ENCODE data around the gene MAN2A1. TPM values are rescaled to one million over a fixed set of nuclear protein-coding genes. Genes with fewer than 3 reads are reported as not detected.

MAN2A1 gene
- polyA plus RNA-seq, 2 of the 4 experiments (the other 2 are of a cell fraction): 15.8 to 51.5 TPM

DNA sequence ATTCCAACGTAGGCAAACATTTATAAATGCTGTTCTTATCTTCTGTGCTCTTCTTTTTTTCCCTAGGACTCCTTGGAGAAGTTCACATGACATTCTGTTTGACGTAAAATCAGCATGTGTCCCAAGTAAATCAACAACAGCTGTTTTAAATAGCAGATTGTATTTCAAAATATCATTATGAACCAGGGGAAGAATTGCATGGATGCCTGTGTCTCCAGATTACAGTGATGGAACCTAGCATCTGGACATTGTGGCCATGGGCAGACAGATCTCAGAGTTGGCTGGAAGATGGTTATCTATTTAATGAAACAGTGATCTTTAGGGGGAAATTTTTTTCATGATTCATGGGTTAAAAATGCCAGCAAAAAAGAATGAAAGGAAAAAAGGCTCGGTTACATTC lies 222.0 kb downstream of the MAN2A1 start:
- WGBS (ENCODE audit: missing lambda C conversion rate): 25% methylated on average over 3 of the region's 3 CpGs
- no peak for DNase-seq (ENCODE audit: low read depth in 1 of 2, low spot score in 1 of 2)
- ChIA-PET POLR2A (no interaction called here), CTCF (no interaction called here)
- no peaks in the 10 kb centered on the region for H3K9me3 ChIP-seq
- no peak overlapping the region for H3K27ac ChIP-seq
- no peak for ATAC-seq
- no peak for FAIRE-seq
- no peak overlapping the region for H3K4me2 ChIP-seq
- TF ChIP-seq HOXB5 (CRISPR knock-in tag; IDR thresholded peaks at IDR 0.05) (no peak), ESRRA (IDR thresholded peaks at IDR 0.05; ENCODE audit: borderline replicate concordance, low read length) (no peak)
- no peak overlapping the region for H3K4me3 ChIP-seq
- no peaks in the 10 kb centered on the region for H3K4me1 ChIP-seq

DNA sequence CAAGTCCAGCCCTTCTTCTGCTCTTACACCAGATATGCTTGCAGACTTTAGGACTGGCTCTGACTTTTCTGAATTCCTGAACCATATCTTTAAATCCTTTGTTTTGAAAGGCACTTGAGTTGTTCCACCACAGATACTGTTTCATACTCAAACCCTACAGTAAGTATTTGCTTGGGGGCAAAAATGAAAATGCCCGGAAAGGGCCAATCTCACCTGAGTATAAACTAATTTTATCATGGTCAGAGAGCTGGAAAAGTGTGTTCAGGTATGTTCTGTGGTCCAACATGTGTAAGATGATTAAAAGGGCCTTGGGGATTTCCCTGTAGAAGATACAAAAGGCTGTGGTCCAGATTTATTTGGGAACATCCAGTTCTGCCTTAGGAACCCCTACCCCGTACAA lies 225.2 kb downstream of the MAN2A1 start:
- no peak overlapping the region for H3K27ac ChIP-seq
- H3K4me1 ChIP-seq: no peaks in the 10 kb centered on the region
- FAIRE-seq (no peak), ATAC-seq (no peak), DNase-seq (ENCODE audit: low read depth in 1 of 2, low spot score in 1 of 2) (no peak)
- no peaks in the 10 kb centered on the region for H3K9me3 ChIP-seq
- CTCF ChIA-PET: interaction anchor here (0.6 kb wide), 1 partner anchor 920 kb away, joined by 4 read pairs; no protein-coding TSS in a partner anchor
- POLR2A ChIA-PET: no interaction called here
- H3K4me3 ChIP-seq: no peak overlapping the region
- no peak overlapping the region for H3K4me2 ChIP-seq
- 19% methylated on average over 2 of the region's 2 CpGs for WGBS (ENCODE audit: missing lambda C conversion rate)
- TF ChIP-seq MAZ (IDR thresholded peaks at IDR 0.05; ENCODE audit: borderline replicate concordance, low read depth, low read length) (no peak), TP53 (CRISPR knock-in tag; IDR thresholded peaks at IDR 0.05) (no peak), NFE2L2 (conservative IDR thresholded peaks at IDR 0.05; ENCODE audit: low read length) (no peak), KDM5A (IDR thresholded peaks at IDR 0.05) (no peak), ZNF302 (CRISPR knock-in tag; IDR thresholded peaks at IDR 0.05) (no peak), NR3C1 (IDR thresholded peaks at IDR 0.05) (no peak), RAD21 (conservative IDR thresholded peaks at IDR 0.05 in 1 of 2, IDR thresholded peaks at IDR 0.05 in 1 of 2) (no peak), MAFK (IDR thresholded peaks at IDR 0.05; ENCODE audit: partially characterized antibody) (no peak), FOSL2 (IDR thresholded peaks at IDR 0.05) (no peak), FOSL2 (CRISPR knock-in tag; IDR thresholded peaks at IDR 0.05) (no peak), CHD2 (IDR thresholded peaks at IDR 0.05; ENCODE audit: low read length, partially characterized antibody) (no peak), POLR2A (IDR thresholded peaks at IDR 0.05; ENCODE audit: low read length) (no peak)
- TF ChIP-seq, protein P1, sequence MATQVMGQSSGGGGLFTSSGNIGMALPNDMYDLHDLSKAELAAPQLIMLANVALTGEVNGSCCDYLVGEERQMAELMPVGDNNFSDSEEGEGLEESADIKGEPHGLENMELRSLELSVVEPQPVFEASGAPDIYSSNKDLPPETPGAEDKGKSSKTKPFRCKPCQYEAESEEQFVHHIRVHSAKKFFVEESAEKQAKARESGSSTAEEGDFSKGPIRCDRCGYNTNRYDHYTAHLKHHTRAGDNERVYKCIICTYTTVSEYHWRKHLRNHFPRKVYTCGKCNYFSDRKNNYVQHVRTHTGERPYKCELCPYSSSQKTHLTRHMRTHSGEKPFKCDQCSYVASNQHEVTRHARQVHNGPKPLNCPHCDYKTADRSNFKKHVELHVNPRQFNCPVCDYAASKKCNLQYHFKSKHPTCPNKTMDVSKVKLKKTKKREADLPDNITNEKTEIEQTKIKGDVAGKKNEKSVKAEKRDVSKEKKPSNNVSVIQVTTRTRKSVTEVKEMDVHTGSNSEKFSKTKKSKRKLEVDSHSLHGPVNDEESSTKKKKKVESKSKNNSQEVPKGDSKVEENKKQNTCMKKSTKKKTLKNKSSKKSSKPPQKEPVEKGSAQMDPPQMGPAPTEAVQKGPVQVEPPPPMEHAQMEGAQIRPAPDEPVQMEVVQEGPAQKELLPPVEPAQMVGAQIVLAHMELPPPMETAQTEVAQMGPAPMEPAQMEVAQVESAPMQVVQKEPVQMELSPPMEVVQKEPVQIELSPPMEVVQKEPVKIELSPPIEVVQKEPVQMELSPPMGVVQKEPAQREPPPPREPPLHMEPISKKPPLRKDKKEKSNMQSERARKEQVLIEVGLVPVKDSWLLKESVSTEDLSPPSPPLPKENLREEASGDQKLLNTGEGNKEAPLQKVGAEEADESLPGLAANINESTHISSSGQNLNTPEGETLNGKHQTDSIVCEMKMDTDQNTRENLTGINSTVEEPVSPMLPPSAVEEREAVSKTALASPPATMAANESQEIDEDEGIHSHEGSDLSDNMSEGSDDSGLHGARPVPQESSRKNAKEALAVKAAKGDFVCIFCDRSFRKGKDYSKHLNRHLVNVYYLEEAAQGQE (IDR thresholded peaks at IDR 0.05): no peak

DNA sequence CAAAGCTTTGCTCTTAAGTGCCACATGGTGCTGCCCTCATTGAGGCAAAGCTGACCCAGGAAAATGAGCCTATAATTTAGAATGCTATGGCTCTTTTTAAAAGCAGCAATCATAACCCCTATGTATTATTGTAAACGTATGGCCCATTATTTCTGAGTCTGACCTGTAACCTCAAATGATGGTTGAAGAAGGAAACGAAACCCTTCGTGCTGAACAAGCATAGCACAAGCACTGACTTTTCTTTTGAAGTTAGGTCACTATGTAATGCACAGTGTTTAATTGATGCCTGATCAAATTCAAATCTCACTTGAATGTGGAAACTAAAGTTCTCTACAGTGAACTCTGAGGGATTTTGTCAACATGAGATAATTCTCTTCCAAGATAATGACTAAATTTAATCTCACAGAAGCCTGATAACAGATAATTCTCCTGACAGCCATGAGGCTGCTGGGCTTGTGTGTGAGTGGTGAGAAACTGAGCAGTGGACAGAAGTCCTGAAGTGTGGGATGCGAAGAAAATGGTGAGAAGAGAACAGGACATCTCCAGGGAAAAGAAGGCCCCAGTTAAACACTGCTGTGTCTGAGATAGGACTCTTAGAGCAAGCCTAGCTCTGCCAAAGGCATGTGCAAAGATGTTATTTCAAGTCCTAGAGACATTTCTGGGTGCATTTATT lies 226.9 kb downstream of the MAN2A1 start:
- FAIRE-seq (no peak), DNase-seq (ENCODE audit: low read depth in 1 of 2, low spot score in 1 of 2) (no peak), ATAC-seq (no peak)
- Histone ChIP-seq H3K4me2 (no peak overlapping the region), H3K27ac (no peak overlapping the region), H3K4me1 (no peaks in the 10 kb centered on the region), H3K9me3 (no peaks in the 10 kb centered on the region), H3K4me3 (no peak overlapping the region)
- ChIA-PET POLR2A (no interaction called here), CTCF (no interaction called here)
- WGBS (ENCODE audit: missing lambda C conversion rate): 62% methylated on average over 4 of the region's 4 CpGs
- TF ChIP-seq HEYL (CRISPR knock-in tag; IDR thresholded peaks at IDR 0.05): no peak
- TF ChIP-seq NR3C1 (IDR thresholded peaks at IDR 0.05): no peak
- TF ChIP-seq RNF2 (IDR thresholded peaks at IDR 0.05; ENCODE audit: borderline replicate concordance, low read depth): no peak
- no peak for TF ChIP-seq NPAS2 (CRISPR knock-in tag; IDR thresholded peaks at IDR 0.05; ENCODE audit: borderline replicate concordance)
- no peak for TF ChIP-seq SREBF2 (IDR thresholded peaks at IDR 0.05)
- TF ChIP-seq BHLHE40 (IDR thresholded peaks at IDR 0.05; ENCODE audit: low read depth, low read length): no peak
- TF ChIP-seq KDM1A (IDR thresholded peaks at IDR 0.05; ENCODE audit: low read depth): no peak
- TF ChIP-seq, protein P2, sequence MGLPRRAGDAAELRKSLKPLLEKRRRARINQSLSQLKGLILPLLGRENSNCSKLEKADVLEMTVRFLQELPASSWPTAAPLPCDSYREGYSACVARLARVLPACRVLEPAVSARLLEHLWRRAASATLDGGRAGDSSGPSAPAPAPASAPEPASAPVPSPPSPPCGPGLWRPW (IDR thresholded peaks at IDR 0.05): no peak
- TF ChIP-seq, protein P3, sequence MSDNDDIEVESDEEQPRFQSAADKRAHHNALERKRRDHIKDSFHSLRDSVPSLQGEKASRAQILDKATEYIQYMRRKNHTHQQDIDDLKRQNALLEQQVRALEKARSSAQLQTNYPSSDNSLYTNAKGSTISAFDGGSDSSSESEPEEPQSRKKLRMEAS (IDR thresholded peaks at IDR 0.05): no peak
- TF ChIP-seq FOSL2 (IDR thresholded peaks at IDR 0.05): no peak
- no peak for TF ChIP-seq FOSL2 (CRISPR knock-in tag; IDR thresholded peaks at IDR 0.05)
- TF ChIP-seq EHMT2 (IDR thresholded peaks at IDR 0.05; ENCODE audit: low read depth): no peak
- TF ChIP-seq SMC3 (IDR thresholded peaks at IDR 0.05): no peak
- no peak for TF ChIP-seq HDAC2 (IDR thresholded peaks at IDR 0.05)
- no peak for TF ChIP-seq RAD21 (conservative IDR thresholded peaks at IDR 0.05 in 1 of 2, IDR thresholded peaks at IDR 0.05 in 1 of 2)
